Activated B cell treated with CpG ODN at 0.5 μM for 24 hours (primary cell): Measurements from ENCODE around the gene BEAN1. TPM values are rescaled to one million over a fixed set of nuclear protein-coding genes. Genes with fewer than 3 reads are reported as not detected.

Experiments
- ATAC-seq: fragments of 200-7000 bp; cut with Tn5 transposase; one replicate; pipeline ENCODE4 v1.10.0; 2021; ENCODE audit warnings: low read depth, mild to moderate bottlenecking, moderate library complexity
- CTCF ChIA-PET: fragments of 350-600 bp; sonication (Branson Sonifier 250); formaldehyde crosslinking; loops from one replicate; lab custom pipeline; 2021; ENCODE audit warnings: antibody characterized with exemption; lab: Charles Lee
- POLR2A ChIA-PET: fragments of 350-600 bp; sonication (Branson Sonifier 250); formaldehyde crosslinking; loops from one replicate; lab custom pipeline; 2021; ENCODE audit warnings: antibody characterized with exemption; lab: Charles Lee
- DNase-seq: peaks from one replicate; pipeline ENCODE4 v3.0.0; 2022
- H3K27ac Mint-ChIP-seq: one replicate; pipeline ENCODE4 v1.8.0; 2020; ENCODE audit warnings: mixed read lengths
- H3K27me3 Mint-ChIP-seq: one replicate; pipeline ENCODE4 v1.8.0; 2021; ENCODE audit warnings: mixed read lengths
- H3K36me3 Mint-ChIP-seq: one replicate; pipeline ENCODE4 v1.8.0; 2021; ENCODE audit warnings: low read depth, mixed read lengths
- H3K4me1 Mint-ChIP-seq: one replicate; pipeline ENCODE4 v1.8.0; 2021; ENCODE audit warnings: mixed read lengths
- H3K4me3 Mint-ChIP-seq: one replicate; pipeline ENCODE4 v1.8.0; 2020; ENCODE audit warnings: mild to moderate bottlenecking, mixed read lengths
- H3K9me3 Mint-ChIP-seq: one replicate; pipeline ENCODE4 v1.8.0; 2020; ENCODE audit warnings: mixed read lengths
- intact Hi-C: fragments of 100-400 bp; cut with micrococcal nuclease; formaldehyde crosslinking; loops from one replicate; pipeline ENCODE4 v1.15.1; 2024
- total RNA-seq: library from RNA; stranded (reverse); gene quantifications from 2 replicates; pipeline ENCODE4 v1.2.3, GENCODE V29; 2022
- TF ChIP-seq, protein P1 (sequence below): fragments of 200-600 bp; IDR thresholded peaks from one replicate; pipeline ENCODE4 v1.8.0; 2022; ENCODE audit warnings: antibody characterized with exemption, mild to moderate bottlenecking

BEAN1 gene
- total RNA-seq, 1 donor from 2014 or later = not detected

DNA sequence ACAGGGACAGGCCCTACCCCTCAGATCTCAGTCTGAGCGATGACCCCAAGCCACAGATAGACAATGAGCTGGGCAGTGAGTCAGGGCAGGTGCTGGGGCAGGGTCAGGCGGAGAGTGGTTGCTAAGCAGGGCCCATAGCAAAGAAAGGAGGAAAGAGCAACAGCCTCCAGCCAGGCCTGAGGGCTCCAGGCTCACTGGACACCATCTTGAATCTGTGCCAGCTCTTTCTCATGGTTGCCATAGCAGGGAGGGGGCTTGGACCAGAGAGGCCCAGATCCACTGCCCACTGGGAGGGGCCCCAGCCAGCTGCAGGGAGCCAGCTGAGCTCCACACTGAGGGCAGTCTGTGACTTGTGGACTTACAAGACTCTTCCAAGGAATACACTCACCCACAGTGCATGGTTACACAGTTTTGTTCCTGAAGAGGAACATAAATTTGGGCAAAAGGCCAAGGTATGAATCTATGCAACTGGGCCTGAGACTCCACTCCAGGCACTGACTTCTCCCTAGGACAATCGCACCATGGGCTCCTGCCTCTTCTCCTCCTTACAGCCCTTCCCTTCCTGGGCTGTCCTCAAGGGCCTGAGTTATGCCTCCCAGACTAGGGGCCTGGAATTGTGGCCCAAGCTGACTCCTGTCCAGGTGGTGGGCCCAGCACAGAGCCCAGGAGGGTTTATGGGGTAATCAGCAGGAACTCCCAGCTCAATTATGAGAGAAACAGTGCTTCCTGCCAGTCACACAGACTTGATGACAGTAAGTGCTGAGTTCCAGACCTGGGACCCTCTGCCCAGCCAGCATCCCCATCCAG, 59.9 kb downstream of the BEAN1 start:
- H3K27me3 Mint-ChIP-seq = no peaks in the 10 kb centered on the region
- DNase-seq (peak; percentile 13), ATAC-seq (no peak)
- peaks cover 18% of the 10 kb centered on the region for H3K4me1 Mint-ChIP-seq
- intact Hi-C loops = no loop called here
- TF ChIP-seq, protein P1, sequence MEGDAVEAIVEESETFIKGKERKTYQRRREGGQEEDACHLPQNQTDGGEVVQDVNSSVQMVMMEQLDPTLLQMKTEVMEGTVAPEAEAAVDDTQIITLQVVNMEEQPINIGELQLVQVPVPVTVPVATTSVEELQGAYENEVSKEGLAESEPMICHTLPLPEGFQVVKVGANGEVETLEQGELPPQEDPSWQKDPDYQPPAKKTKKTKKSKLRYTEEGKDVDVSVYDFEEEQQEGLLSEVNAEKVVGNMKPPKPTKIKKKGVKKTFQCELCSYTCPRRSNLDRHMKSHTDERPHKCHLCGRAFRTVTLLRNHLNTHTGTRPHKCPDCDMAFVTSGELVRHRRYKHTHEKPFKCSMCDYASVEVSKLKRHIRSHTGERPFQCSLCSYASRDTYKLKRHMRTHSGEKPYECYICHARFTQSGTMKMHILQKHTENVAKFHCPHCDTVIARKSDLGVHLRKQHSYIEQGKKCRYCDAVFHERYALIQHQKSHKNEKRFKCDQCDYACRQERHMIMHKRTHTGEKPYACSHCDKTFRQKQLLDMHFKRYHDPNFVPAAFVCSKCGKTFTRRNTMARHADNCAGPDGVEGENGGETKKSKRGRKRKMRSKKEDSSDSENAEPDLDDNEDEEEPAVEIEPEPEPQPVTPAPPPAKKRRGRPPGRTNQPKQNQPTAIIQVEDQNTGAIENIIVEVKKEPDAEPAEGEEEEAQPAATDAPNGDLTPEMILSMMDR = no peak
- H3K9me3 Mint-ChIP-seq = no peaks in the 10 kb centered on the region
- ChIA-PET CTCF (interaction anchor here (1.8 kb wide), 1 partner anchor 92 kb away, joined by 3 read pairs; no protein-coding TSS in a partner anchor), POLR2A (no interaction called here)
- H3K27ac Mint-ChIP-seq = no peak overlapping the region
- H3K36me3 Mint-ChIP-seq = no peaks in the 10 kb centered on the region
- no peak overlapping the region for H3K4me3 Mint-ChIP-seq

- Mint-ChIP-seq H3K36me3 (no peaks in the 10 kb centered on the region), H3K9me3 (no peaks in the 10 kb centered on the region), H3K27ac (no peak overlapping the region), H3K4me3 (no peak overlapping the region), H3K27me3 (no peaks in the 10 kb centered on the region), H3K4me1 (peaks cover 18% of the 10 kb centered on the region)
- DNase-seq (no peak), ATAC-seq (no peak)
- intact Hi-C loops = no loop called here
- POLR2A ChIA-PET = no interaction called here
- CTCF ChIA-PET = no interaction called here
- TF ChIP-seq, protein P1 = no peak
Measured at GRCh38 chr16:66487580-66488275, 60.6 kb downstream of the BEAN1 start.

GRCh38 chr16:66488505-66488904, 61.4 kb downstream of the BEAN1 start:
- DNase-seq = no peak
- CTCF ChIA-PET = no interaction called here
- Mint-ChIP-seq H3K4me3 (no peak overlapping the region), H3K9me3 (no peaks in the 10 kb centered on the region), H3K36me3 (no peaks in the 10 kb centered on the region), H3K27me3 (no peaks in the 10 kb centered on the region), H3K4me1 (peaks cover 14% of the 10 kb centered on the region), H3K27ac (no peak overlapping the region)
- TF ChIP-seq, protein P1 = no peak
- POLR2A ChIA-PET = no interaction called here
- intact Hi-C loops = no loop called here
- no peak for ATAC-seq

DNA sequence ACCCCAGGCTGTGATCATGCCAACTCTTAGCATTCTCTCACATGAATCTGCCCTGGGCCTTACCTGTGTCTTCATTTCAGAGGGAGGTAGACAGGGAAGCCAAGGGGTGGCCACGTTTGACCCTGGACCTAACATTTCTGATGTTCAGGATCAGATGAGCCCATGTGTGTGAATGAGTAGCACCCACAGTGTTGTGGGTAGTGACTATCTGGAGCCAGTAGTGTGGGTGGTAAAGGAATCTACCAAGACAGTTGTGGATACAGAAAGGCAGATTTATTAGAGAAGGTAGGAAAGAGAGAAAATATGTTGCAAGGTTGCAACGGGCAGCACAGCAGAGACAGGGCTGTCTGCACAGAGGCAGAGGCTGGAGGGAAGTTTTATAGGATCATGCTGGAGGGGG, 62.3 kb downstream of the BEAN1 start:
- no peaks in the 10 kb centered on the region for H3K9me3 Mint-ChIP-seq
- H3K4me3 Mint-ChIP-seq = no peak overlapping the region
- H3K4me1 Mint-ChIP-seq = peaks cover 6% of the 10 kb centered on the region
- TF ChIP-seq, protein P1 = no peak
- ATAC-seq = no peak
- intact Hi-C loops = no loop called here
- H3K36me3 Mint-ChIP-seq = no peaks in the 10 kb centered on the region
- POLR2A ChIA-PET = no interaction called here
- H3K27me3 Mint-ChIP-seq = no peaks in the 10 kb centered on the region
- CTCF ChIA-PET = no interaction called here
- H3K27ac Mint-ChIP-seq = no peak overlapping the region
- no peak for DNase-seq

GRCh38 chr16:66489818-66490217, 62.7 kb downstream of the BEAN1 start:
- intact Hi-C loops = no loop called here
- no peak overlapping the region for H3K4me3 Mint-ChIP-seq
- no peaks in the 10 kb centered on the region for H3K36me3 Mint-ChIP-seq
- CTCF ChIA-PET = no interaction called here
- TF ChIP-seq, protein P1 = no peak
- ATAC-seq = no peak
- H3K4me1 Mint-ChIP-seq = peaks cover 4% of the 10 kb centered on the region
- H3K27ac Mint-ChIP-seq = no peak overlapping the region
- H3K9me3 Mint-ChIP-seq = no peaks in the 10 kb centered on the region
- peaks cover 2% of the 10 kb centered on the region for H3K27me3 Mint-ChIP-seq
- POLR2A ChIA-PET = no interaction called here
- DNase-seq = peak; percentile 4
